Measurements from ENCODE around the gene MYCBPAP.

MYCBPAP gene

DNA sequence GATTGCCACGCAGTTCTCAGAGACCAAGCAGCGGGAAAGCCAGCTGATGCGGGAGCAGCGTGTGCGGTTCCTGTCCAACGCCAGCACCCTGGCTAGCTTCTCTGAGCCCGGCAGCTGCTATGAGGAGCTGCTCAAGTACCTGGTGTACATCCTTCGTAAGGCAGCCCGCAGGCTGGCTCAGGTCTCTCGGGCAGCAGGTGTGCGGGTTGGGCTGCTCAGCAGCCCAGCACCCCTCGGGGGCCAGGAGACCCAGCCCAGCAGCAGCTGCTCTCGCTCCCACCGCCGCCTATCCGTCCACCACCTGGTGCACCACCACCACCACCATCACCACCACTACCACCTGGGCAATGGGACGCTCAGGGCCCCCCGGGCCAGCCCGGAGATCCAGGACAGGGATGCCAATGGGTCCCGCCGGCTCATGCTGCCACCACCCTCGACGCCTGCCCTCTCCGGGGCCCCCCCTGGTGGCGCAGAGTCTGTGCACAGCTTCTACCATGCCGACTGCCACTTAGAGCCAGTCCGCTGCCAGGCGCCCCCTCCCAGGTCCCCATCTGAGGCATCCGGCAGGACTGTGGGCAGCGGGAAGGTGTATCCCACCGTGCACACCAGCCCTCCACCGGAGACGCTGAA lies 67.5 kb downstream of the MYCBPAP start:
- DNase-seq, result no peak

DNA sequence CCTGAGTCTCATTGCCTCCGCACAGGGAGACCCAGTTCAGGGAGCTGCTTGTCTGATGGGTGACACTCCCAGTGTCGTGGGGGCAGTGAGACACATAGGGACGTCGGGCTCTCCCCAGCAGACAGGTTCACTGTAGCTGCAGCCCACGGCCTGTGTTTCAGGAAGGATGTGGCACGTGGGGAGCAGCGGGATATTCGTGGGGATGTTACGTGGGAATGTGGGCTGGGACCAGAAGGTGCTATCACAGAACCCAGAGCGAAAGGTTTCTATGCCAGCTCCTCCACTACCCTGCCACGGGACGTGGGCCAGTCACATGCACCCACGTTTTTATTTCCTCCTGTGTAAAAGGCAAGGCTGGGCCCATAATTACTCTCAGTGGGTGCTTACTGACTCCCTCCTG lies 68.6 kb downstream of the MYCBPAP start:
- no peak for DNase-seq

DNA sequence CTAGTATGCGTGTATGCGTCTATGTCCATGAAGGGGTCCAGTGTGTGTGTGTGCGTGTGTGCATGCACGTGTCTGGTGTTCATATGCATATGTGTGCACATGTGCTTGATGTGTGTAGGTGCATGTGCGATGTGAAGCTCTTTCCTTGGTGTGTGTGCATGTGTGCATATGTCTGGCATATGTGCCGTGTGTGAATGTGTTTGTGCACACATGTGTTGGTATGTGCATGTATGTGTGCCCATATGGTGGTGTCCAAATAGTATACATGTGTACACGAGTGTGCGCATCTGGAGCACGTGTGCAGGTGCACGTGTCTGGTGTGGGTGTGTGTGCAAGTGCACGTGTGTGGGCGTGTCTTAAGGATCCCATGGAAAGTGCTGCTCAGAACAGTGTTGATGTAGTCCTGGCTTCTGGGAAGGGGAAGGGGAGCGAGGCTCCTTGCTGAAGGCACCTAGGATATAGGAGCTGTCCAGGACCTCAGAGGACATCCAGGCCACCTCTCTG lies 69.3 kb downstream of the MYCBPAP start:
- DNase-seq, result no peak

DNA sequence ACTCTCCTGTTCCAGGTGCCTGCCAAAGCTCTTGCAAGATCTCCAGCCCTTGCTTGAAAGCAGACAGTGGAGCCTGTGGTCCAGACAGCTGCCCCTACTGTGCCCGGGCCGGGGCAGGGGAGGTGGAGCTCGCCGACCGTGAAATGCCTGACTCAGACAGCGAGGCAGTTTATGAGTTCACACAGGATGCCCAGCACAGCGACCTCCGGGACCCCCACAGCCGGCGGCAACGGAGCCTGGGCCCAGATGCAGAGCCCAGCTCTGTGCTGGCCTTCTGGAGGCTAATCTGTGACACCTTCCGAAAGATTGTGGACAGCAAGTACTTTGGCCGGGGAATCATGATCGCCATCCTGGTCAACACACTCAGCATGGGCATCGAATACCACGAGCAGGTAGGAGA lies 69.9 kb downstream of the MYCBPAP start:
- DNase-seq, result no peak

DNA sequence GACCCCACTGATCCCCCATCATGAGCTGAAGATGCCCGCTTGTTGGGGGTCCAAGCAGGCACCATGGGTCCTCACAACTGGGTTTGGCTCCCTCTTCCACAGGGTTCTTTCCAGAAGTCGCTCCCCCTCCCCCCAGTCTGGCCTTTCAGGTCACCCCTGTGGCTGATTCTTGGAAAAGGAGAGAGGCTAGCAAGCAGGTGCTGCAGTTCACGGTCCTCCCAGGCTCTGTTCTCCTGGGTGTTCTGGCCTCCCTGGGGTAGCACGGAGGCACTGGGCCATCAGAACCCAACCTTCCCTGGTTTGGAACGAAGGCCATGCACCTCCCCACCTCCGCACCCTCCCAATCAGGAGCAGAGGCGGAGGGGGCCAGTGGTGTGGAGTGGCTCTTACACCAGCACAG lies 71.2 kb downstream of the MYCBPAP start:
- no peak for DNase-seq

DNA sequence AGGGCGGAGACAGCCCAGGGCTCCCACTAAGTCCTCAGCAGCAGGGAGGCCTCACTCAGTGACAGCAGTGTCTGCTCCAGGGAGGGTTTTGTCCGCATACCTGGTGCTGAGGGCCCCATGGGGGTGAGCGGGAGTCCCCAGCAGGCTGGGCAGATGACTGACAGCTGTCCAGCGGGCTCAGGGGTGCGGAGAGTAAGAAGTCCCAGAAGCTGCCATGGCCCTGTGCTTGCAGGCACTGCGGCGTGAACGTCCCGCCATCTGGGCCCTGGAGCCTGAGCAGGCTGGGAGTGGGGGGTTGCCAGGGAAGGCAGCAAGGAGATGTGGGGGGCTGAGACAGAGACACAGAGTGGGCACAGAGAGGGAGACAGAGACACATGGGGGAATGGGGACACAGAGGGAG lies 72.4 kb downstream of the MYCBPAP start:
- no peak for DNase-seq

Measured in midbrain (tissue), 1 donor.